Osteoblast (primary cell): Measurements from ENCODE around the gene RPEL1. TPM values are rescaled to one million over a fixed set of nuclear protein-coding genes. Genes with fewer than 3 reads are reported as not detected.

ENCODE experiments used
- DNase-seq: peaks from one replicate; pipeline ENCODE4 v3.0.0; 2011; ENCODE audit warnings: low spot score, mixed read lengths; ENCODE audit not compliant: insufficient read length; ENCODE audit errors: missing footprints
- H2AFZ ChIP-seq: 2 replicates; pipeline ENCODE4 v1.6.0; 2011; ENCODE audit warnings: mild to moderate bottlenecking, low read length
- H3K27ac ChIP-seq: 2 replicates; pipeline ENCODE4 v1.5.1; 2011; ENCODE audit warnings: mild to moderate bottlenecking, low read depth, low read length, moderate library complexity
- H3K27me3 ChIP-seq: 2 replicates; pipeline ENCODE4 v1.6.0; 2012; ENCODE audit warnings: mild to moderate bottlenecking, control low read depth, inconsistent platforms, low read length, moderate library complexity; ENCODE audit not compliant: insufficient read depth
- H3K36me3 ChIP-seq: 2 replicates; pipeline ENCODE4 v1.5.1; 2011; ENCODE audit warnings: mild to moderate bottlenecking, low read length, control low read depth, moderate library complexity; ENCODE audit not compliant: insufficient read depth
- H3K4me1 ChIP-seq: 2 replicates; pipeline ENCODE4 v1.5.1; 2011; ENCODE audit warnings: mild to moderate bottlenecking, low read length, control low read depth, moderate library complexity; ENCODE audit not compliant: insufficient read depth
- H3K4me2 ChIP-seq: 2 replicates; pipeline ENCODE4 v1.6.0; 2011; ENCODE audit warnings: mild to moderate bottlenecking, low read length; ENCODE audit not compliant: insufficient read depth
- H3K4me3 ChIP-seq: fragments of 200-600 bp; sonication (generic); 3 replicates; pipeline ENCODE4 v1.5.1; 2012; ENCODE audit warnings: mild to moderate bottlenecking, low read length, inconsistent platforms; ENCODE audit not compliant: insufficient read depth
- H3K79me2 ChIP-seq: 2 replicates; pipeline ENCODE4 v1.6.0; 2012; ENCODE audit warnings: mild to moderate bottlenecking, low read length, control low read depth, inconsistent platforms; ENCODE audit not compliant: insufficient read depth
- H3K9me3 ChIP-seq: 2 replicates; pipeline ENCODE4 v1.5.1; 2011; ENCODE audit warnings: low read depth, low read length, control low read depth
- H4K20me1 ChIP-seq: 2 replicates; pipeline ENCODE4 v1.6.0; 2012; ENCODE audit warnings: mild to moderate bottlenecking, low read length, control low read depth; ENCODE audit not compliant: insufficient read depth
- total RNA-seq: library from RNA; depleted of rRNA; stranded (reverse); fragments of >200 nt; gene quantifications from 2 replicates; pipeline ENCODE4 v1.2.3, GENCODE V29; 2012
- TF ChIP-seq, protein P1 (sequence below): IDR thresholded peaks from 2 replicates; pipeline ENCODE4 v1.5.1; 2011; ENCODE audit warnings: mild to moderate bottlenecking, low read depth, low read length, moderate library complexity; ENCODE audit errors: extremely low read depth

Gene RPEL1
- total RNA-seq, 1 donor = 0.36 TPM

- TF ChIP-seq, protein P1, sequence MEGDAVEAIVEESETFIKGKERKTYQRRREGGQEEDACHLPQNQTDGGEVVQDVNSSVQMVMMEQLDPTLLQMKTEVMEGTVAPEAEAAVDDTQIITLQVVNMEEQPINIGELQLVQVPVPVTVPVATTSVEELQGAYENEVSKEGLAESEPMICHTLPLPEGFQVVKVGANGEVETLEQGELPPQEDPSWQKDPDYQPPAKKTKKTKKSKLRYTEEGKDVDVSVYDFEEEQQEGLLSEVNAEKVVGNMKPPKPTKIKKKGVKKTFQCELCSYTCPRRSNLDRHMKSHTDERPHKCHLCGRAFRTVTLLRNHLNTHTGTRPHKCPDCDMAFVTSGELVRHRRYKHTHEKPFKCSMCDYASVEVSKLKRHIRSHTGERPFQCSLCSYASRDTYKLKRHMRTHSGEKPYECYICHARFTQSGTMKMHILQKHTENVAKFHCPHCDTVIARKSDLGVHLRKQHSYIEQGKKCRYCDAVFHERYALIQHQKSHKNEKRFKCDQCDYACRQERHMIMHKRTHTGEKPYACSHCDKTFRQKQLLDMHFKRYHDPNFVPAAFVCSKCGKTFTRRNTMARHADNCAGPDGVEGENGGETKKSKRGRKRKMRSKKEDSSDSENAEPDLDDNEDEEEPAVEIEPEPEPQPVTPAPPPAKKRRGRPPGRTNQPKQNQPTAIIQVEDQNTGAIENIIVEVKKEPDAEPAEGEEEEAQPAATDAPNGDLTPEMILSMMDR = no peak
- H3K4me2 ChIP-seq = no peak overlapping the region
- no peak for DNase-seq
Observed at GRCh38 chr10:103198648-103199047, 47.0 kb upstream of the RPEL1 start.

GRCh38 chr10:103199488-103199887, 46.2 kb upstream of the RPEL1 start:
- Histone ChIP-seq H3K4me3 (no peak overlapping the region), H3K36me3 (no peaks in the 10 kb centered on the region), H3K9me3 (no peaks in the 10 kb centered on the region), H3K27me3 (no peaks in the 10 kb centered on the region), H3K4me2 (no peak overlapping the region), H3K4me1 (peaks cover 10% of the 10 kb centered on the region), H3K27ac (no peak overlapping the region), H4K20me1 (no peaks in the 10 kb centered on the region), H2AFZ (no peak overlapping the region), H3K79me2 (no peaks in the 10 kb centered on the region)
- DNase-seq = no peak
- TF ChIP-seq, protein P1 = no peak

More at GRCh38 chr10:103198648-103199047, 47.0 kb upstream of the RPEL1 start:
- H3K4me1 ChIP-seq = peaks cover 14% of the 10 kb centered on the region
- no peaks in the 10 kb centered on the region for H3K9me3 ChIP-seq
- H3K36me3 ChIP-seq = no peaks in the 10 kb centered on the region
- peaks cover under 1% of the 10 kb centered on the region for H3K79me2 ChIP-seq
- H3K27ac ChIP-seq = no peak overlapping the region
- no peak overlapping the region for H3K4me3 ChIP-seq
- H2AFZ ChIP-seq = no peak overlapping the region
- H3K27me3 ChIP-seq = no peaks in the 10 kb centered on the region
- H4K20me1 ChIP-seq = no peaks in the 10 kb centered on the region

DNA sequence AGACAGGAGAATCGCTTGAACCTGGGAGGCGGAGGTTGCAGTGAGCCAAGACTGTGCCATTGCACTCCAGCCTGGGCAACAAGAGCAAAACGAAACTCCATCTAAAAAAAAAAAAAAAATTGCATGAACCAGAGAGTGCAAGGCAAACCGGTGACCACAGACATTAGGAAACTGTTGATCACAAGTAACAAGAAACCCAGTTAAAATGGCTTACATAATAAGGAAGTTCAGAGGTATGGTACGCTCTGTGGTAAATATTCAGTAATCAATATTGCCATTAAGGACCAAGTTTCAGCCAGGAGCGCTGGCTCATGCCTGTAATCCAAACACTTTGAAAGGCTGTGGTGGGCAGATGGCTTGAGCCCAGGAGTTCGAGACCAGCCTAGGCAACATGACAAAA, 43.4 kb upstream of the RPEL1 start:
- Histone ChIP-seq H3K27ac (no peak overlapping the region), H3K27me3 (no peaks in the 10 kb centered on the region), H4K20me1 (no peaks in the 10 kb centered on the region), H3K79me2 (no peaks in the 10 kb centered on the region), H3K4me3 (no peak overlapping the region), H3K4me1 (peaks cover 3% of the 10 kb centered on the region), H2AFZ (no peak overlapping the region), H3K4me2 (no peak overlapping the region), H3K36me3 (no peaks in the 10 kb centered on the region), H3K9me3 (no peaks in the 10 kb centered on the region)
- DNase-seq = no peak
- TF ChIP-seq, protein P1 = no peak

DNA sequence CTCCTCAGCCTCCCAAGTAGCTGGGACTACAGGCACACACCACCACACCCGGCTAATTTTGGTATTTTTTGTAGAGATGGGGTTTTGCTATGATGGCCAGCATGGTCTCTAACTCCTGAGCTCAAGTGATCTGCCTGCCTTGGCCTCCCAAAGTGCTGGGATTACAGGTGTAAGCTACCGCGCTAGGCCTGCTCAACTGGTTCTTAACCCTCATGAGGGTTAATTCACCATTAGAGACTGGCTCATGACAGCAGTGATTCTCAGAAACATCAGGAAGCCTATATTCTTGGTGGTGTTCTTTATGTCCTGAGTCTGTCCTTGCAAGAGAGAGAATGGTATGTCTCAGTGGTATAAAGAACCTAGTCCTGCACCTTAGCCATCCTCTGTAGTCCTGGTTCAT, 42.2 kb upstream of the RPEL1 start:
- DNase-seq = no peak
- Histone ChIP-seq H3K36me3 (no peaks in the 10 kb centered on the region), H3K4me1 (no peaks in the 10 kb centered on the region), H4K20me1 (no peaks in the 10 kb centered on the region), H3K9me3 (no peaks in the 10 kb centered on the region), H3K4me2 (no peak overlapping the region), H3K27me3 (no peaks in the 10 kb centered on the region), H2AFZ (no peak overlapping the region), H3K27ac (no peak overlapping the region), H3K4me3 (no peak overlapping the region), H3K79me2 (no peaks in the 10 kb centered on the region)
- TF ChIP-seq, protein P1 = no peak
